Natural killer cell treated with Interleukin-12 subunit alpha and Interleukin-12 subunit beta and Interleukin-15 and Interleukin-18, amount 100 ng/mL, for 72 hours (primary cell): Measurements from ENCODE around the gene ZNF501. TPM values are rescaled to one million over a fixed set of nuclear protein-coding genes. Genes with fewer than 3 reads are reported as not detected.
A peak's percentile ranks its signal among the peaks of the same experiment; 100 is the strongest.

Source experiments
- ATAC-seq, 2 donors: fragments of 150-1000 bp; cut with Tn5 transposase in 1 of 2; sonication (Bioruptor Pico), chemical (Tn5 transposase) in 1 of 2; 2 replicates each; pipeline ENCODE4 v1.10.0; 2021
- DNase-seq: peaks from one replicate; pipeline ENCODE4 v3.0.0; 2022; ENCODE audit warnings: low spot score
- H3K27ac Mint-ChIP-seq, 2 donors: 1 replicate in 1 of 2; 2 replicates in 1 of 2; pipeline ENCODE4 v1.8.0; 2022; ENCODE audit warnings: mixed read lengths in 2 of 2, mild to moderate bottlenecking in 1 of 2, moderate library complexity in 1 of 2
- H3K27me3 Mint-ChIP-seq, 2 donors: 1 replicate in 1 of 2; 2 replicates in 1 of 2; pipeline ENCODE4 v1.8.0; 2022; ENCODE audit warnings: mixed read lengths in 2 of 2
- H3K36me3 Mint-ChIP-seq: one replicate; pipeline ENCODE4 v1.8.0; 2022; ENCODE audit warnings: mixed read lengths
- H3K4me1 Mint-ChIP-seq, 2 donors: 1 replicate in 1 of 2; 2 replicates in 1 of 2; pipeline ENCODE4 v1.8.0; 2022; ENCODE audit warnings: low read depth in 2 of 2, mixed read lengths in 2 of 2, mild to moderate bottlenecking in 1 of 2
- H3K4me3 Mint-ChIP-seq: one replicate; pipeline ENCODE4 v1.8.0; 2022; ENCODE audit warnings: mixed read lengths
- H3K9me3 Mint-ChIP-seq: 2 replicates; pipeline ENCODE4 v1.8.0; 2022; ENCODE audit warnings: mixed read lengths
- total RNA-seq, 2 donors: library from RNA; stranded (reverse); gene quantifications; one replicate each; pipeline ENCODE4 v1.2.3, GENCODE V29; 2022

The ZNF501 gene
- 1 to 10 TPM in 1 of 2 donors, under 1 TPM in 1; 0.61 to 3.2 TPM for total RNA-seq

- Mint-ChIP-seq H3K36me3 (peaks cover 64% of the 10 kb centered on the region), H3K4me1 (peaks cover 10 to 13% of the 10 kb centered on the region in 2 donors), H3K27me3 (no peaks in the 10 kb centered on the region), H3K9me3 (peaks cover 28% of the 10 kb centered on the region), H3K4me3 (peak within 1 kb of the TSS; percentile 95), H3K27ac (peak within 1 kb of the TSS; percentile 84 to 92)
- peak; percentile 95 for DNase-seq
- peak; percentile 98 to 99 for ATAC-seq
These were observed at the start of gene ZNF501 for GRCh38 chr3:44729384-44729910. TSS of gene ZNF501 (plus strand) at chr3:44729635. CDS start at chr3:44734422, 4,787 bp downstream.

- no peak for DNase-seq
- no peak overlapping the region for H3K27ac Mint-ChIP-seq
- no peak overlapping the region for H3K4me3 Mint-ChIP-seq
- no peak for ATAC-seq
- H3K36me3 Mint-ChIP-seq = peaks cover 23% of the 10 kb centered on the region
- no peaks in the 10 kb centered on the region for H3K27me3 Mint-ChIP-seq
- peaks cover 5 to 6% of the 10 kb centered on the region in 2 donors for H3K4me1 Mint-ChIP-seq
- peaks cover 5% of the 10 kb centered on the region for H3K9me3 Mint-ChIP-seq
These were observed 48.4 kb upstream of the ZNF501 start for GRCh38 chr3:44680921-44681455.

DNA sequence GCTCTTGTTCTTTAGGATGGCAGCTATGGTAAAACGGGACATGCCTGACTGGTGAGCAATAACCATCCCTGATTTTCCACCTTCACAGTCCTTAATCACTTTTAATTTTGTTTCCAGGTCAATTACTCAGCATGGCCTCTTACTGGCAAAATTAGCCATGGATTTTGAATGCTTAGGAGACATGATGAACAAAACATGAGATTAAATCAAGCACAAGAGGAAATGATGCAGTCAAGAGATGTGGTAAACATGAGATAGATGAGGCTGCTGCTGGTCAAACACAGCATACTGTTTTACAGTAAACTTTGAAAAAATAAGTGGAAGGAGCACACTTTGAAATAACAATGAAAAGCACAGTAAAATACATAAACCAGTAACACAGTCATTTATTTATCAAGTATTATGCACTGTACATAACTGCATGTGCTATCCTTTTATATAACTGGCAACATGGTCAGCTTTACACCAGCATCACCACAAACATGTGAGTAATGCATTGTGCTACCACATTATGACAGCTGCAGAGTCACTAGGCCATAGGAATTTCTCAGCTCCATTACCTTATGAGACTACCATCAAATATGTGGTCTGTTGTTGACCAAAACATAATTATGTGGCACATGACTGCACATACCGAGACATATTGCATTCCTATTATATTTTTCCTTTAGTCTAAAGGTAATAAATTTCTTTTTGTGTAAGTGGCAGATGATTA lies 47.1 kb upstream of the ZNF501 start:
- Mint-ChIP-seq H3K27ac (no peak overlapping the region), H3K4me1 (peaks cover 6 to 8% of the 10 kb centered on the region in 2 donors), H3K36me3 (peaks cover 32% of the 10 kb centered on the region), H3K27me3 (peaks cover 8 to 11% of the 10 kb centered on the region in 2 donors), H3K4me3 (no peak overlapping the region), H3K9me3 (peaks cover 11% of the 10 kb centered on the region)
- DNase-seq = no peak
- no peak for ATAC-seq

GRCh38 chr3:44685128-44685800 lies 44.2 kb upstream of the ZNF501 start:
- H3K27ac Mint-ChIP-seq = peak overlapping the region; percentile 6 to 39
- peak; percentile 83 for DNase-seq
- ATAC-seq = peak; percentile 85 to 94
- peaks cover 25 to 30% of the 10 kb centered on the region in 2 donors for H3K27me3 Mint-ChIP-seq
- H3K4me3 Mint-ChIP-seq = peak overlapping the region; percentile 85
- peaks cover 18% of the 10 kb centered on the region for H3K9me3 Mint-ChIP-seq
- peaks cover 6 to 8% of the 10 kb centered on the region in 2 donors for H3K4me1 Mint-ChIP-seq
- peaks cover 46% of the 10 kb centered on the region for H3K36me3 Mint-ChIP-seq

DNA sequence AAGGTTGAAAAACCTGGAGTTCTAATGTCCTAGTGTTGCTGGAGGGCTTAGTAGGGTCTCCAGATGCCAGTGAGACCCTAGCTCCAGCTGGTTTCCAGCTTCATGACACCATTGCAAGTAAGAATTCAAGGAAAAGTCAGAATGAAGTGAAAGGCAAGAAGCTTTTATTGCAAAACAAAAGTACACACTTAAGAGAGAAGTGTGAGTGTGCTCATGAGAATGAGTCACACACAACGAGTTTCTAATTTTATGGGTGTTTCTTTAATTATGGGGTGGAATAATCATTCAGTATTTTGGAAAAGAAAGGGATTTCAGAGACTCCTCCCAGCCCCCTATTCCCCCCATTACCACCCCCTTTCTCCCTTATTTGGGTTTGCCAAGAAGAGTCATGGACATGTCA lies 41.5 kb upstream of the ZNF501 start:
- ATAC-seq (no peak), DNase-seq (no peak)
- peaks cover 45 to 52% of the 10 kb centered on the region in 2 donors for H3K27me3 Mint-ChIP-seq
- H3K4me1 Mint-ChIP-seq = peaks cover 6 to 8% of the 10 kb centered on the region in 2 donors
- H3K36me3 Mint-ChIP-seq = peaks cover 50% of the 10 kb centered on the region
- H3K27ac Mint-ChIP-seq = no peak overlapping the region
- H3K9me3 Mint-ChIP-seq = peaks cover 13% of the 10 kb centered on the region
- no peak overlapping the region for H3K4me3 Mint-ChIP-seq

GRCh38 chr3:44712455-44713075 lies 16.9 kb upstream of the ZNF501 start, which contains the start of gene ZNF502:
TSS of gene ZNF502 (plus strand) at chr3:44712660. CDS start at chr3:44720262, 7,602 bp downstream.
- H3K27ac Mint-ChIP-seq = peak within 1 kb of the TSS; percentile 72 to 93
- H3K27me3 Mint-ChIP-seq = peaks cover 15 to 19% of the 10 kb centered on the region in 2 donors
- peaks cover 10% of the 10 kb centered on the region for H3K9me3 Mint-ChIP-seq
- peak; percentile 85 for DNase-seq
- H3K4me3 Mint-ChIP-seq = peak within 1 kb of the TSS; percentile 96
- peaks cover 16 to 17% of the 10 kb centered on the region in 2 donors for H3K4me1 Mint-ChIP-seq
- ATAC-seq = peak; percentile 89 to 97
- peaks cover 40% of the 10 kb centered on the region for H3K36me3 Mint-ChIP-seq

DNA sequence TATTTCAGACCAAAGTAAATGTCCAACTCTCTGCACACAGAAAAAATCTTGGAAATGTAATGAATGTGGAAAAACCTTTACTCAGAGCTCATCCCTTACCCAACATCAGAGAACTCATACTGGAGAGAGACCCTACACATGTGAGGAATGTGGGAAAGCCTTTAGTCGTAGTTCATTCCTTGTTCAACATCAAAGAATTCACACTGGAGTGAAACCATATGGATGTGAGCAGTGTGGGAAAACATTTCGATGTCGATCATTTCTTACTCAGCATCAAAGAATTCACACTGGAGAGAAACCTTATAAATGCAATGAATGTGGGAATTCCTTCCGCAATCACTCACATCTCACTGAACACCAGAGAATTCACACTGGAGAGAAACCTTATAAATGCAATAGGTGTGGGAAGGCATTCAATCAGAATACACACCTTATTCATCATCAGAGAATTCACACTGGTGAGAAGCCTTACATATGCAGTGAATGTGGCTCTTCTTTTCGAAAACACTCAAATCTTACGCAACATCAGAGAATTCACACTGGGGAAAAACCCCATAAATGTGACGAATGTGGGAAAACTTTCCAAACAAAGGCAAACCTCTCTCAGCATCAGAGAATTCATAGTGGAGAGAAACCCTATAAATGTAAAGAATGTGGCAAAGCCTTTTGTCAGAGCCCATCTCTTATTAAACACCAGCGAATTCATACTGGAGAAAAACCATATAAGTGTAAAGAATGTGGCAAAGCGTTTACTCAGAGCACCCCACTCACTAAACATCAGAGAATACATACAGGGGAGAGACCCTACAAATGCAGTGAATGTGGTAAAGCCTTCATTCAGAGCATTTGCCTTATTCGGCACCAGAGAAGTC lies 8.0 kb upstream of the ZNF501 start:
- Mint-ChIP-seq H3K9me3 (peaks cover 43% of the 10 kb centered on the region), H3K27me3 (no peaks in the 10 kb centered on the region), H3K27ac (no peak overlapping the region), H3K4me1 (peaks cover 0 to 3% of the 10 kb centered on the region in 2 donors), H3K4me3 (no peak overlapping the region), H3K36me3 (peaks cover 80% of the 10 kb centered on the region)
- no peak for DNase-seq
- no peak for ATAC-seq

- Mint-ChIP-seq H3K9me3 (peaks cover 43% of the 10 kb centered on the region), H3K27ac (no peak overlapping the region), H3K4me1 (peaks cover 0 to 3% of the 10 kb centered on the region in 2 donors), H3K36me3 (peaks cover 75% of the 10 kb centered on the region), H3K27me3 (no peaks in the 10 kb centered on the region), H3K4me3 (no peak overlapping the region)
- DNase-seq = no peak
- ATAC-seq = no peak
These were observed 7.4 kb upstream of the ZNF501 start for GRCh38 chr3:44722103-44722401.

GRCh38 chr3:44734646-44735168 lies 5.3 kb downstream of the ZNF501 start:
- H3K27ac Mint-ChIP-seq = no peak overlapping the region
- peaks cover 69% of the 10 kb centered on the region for H3K36me3 Mint-ChIP-seq
- no peaks in the 10 kb centered on the region for H3K27me3 Mint-ChIP-seq
- ATAC-seq (no peak), DNase-seq (no peak)
- peaks cover 3 to 6% of the 10 kb centered on the region in 2 donors for H3K4me1 Mint-ChIP-seq
- no peak overlapping the region for H3K4me3 Mint-ChIP-seq
- peaks cover 33% of the 10 kb centered on the region for H3K9me3 Mint-ChIP-seq

DNA sequence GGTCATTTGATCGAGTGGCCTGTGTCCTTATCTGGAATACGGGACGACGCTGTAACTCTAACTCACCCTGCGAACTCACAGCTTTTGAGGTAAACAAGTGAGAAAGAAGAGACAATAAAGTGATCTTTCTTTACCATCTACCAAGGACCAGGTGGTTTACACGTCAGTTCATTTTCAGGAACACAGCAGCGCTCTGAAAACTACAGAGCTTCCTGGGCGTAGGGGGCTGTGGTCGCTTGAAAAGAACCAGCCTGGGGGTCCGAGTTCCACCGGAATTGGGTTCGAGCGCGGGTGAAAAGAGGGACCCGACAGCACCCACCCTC lies 31.6 kb downstream of the ZNF501 start:
- Mint-ChIP-seq H3K36me3 (peaks cover 44% of the 10 kb centered on the region), H3K9me3 (no peaks in the 10 kb centered on the region), H3K27me3 (no peaks in the 10 kb centered on the region), H3K4me3 (peak overlapping the region; percentile 91), H3K27ac (peak overlapping the region; percentile 72 to 86), H3K4me1 (peaks cover 17 to 26% of the 10 kb centered on the region in 2 donors)
- DNase-seq = no peak
- ATAC-seq = no peak

DNA sequence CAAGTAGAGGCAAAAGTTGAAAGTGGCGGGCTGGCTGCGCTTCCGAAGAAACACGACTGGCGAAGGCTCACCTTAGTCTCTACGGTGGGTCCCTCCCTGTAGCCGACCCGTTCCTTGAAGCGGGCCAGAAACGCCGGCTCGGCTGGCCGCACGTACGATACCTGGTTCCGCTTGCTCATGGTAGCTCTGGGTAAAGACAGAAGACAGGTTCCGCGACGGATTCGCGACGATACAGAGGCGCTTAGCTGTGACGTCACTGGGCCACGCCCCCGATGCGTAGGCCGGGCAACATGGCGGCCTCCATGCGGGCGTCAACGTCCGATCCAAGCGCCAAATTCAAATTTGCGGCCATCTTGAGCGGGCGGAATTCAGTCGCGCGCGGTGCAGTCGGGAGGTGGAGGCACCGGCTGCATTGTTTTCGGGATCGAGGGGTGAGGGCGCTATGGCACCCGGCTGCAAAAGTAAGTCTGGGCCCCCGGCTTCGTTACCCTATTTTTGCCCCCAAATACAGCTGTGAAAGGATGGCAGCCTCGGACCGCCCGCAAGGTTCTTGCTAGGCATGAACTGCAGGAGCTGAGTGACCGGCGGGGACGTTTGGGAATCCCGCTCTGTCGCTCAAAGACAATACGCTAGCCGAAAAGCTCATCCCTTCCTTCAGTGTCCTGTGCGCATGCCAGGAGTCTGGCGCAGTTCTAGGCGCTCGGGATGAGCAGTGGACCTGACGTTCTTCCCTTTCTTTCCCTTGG lies 32.2 kb downstream of the ZNF501 start, which contains the start of the genes KIAA1143 and KIF15:
Gene KIAA1143 (minus strand): TSS at position 196 of the 746 bp plus-strand sequence. CDS start 17 bp downstream, at position 179.
Gene KIF15 (plus strand): TSS at position 371 of the 746 bp plus-strand sequence. CDS start 72 bp downstream, at position 443.
- Mint-ChIP-seq H3K27me3 (no peaks in the 10 kb centered on the region), H3K36me3 (peaks cover 44% of the 10 kb centered on the region), H3K9me3 (no peaks in the 10 kb centered on the region), H3K4me1 (peaks cover 17 to 26% of the 10 kb centered on the region in 2 donors), H3K4me3 (peak within 1 kb of the TSS; percentile 91), H3K27ac (peak within 1 kb of the TSS; percentile 72 to 86)
- DNase-seq = peak; percentile 96
- peak; percentile 98 for ATAC-seq

GRCh38 chr3:44762170-44762677 lies 32.8 kb downstream of the ZNF501 start:
- Mint-ChIP-seq H3K4me1 (peaks cover 15 to 23% of the 10 kb centered on the region in 2 donors), H3K27ac (peak overlapping the region; percentile 72 to 86), H3K9me3 (no peaks in the 10 kb centered on the region), H3K27me3 (no peaks in the 10 kb centered on the region), H3K4me3 (peak overlapping the region; percentile 91), H3K36me3 (peaks cover 44% of the 10 kb centered on the region)
- no peak for DNase-seq
- ATAC-seq = no peak
